Natural killer cell (primary cell): ENCODE measurements around the gene RTN4R. TPM values are rescaled to one million over a fixed set of nuclear protein-coding genes. Genes with fewer than 3 reads are reported as not detected.

Experiments used
- ATAC-seq, 3 donors: fragments of 150-1000 bp in 2 of 3; fragments of 200-7000 bp in 1 of 3; cut with Tn5 transposase; 1 replicate in 1 of 3; 2 replicates in 2 of 3; pipeline ENCODE4 v1.10.0; 2021; ENCODE audit warnings: mild to moderate bottlenecking in 2 of 3, moderate library complexity in 2 of 3
- DNase-seq, 2 donors: peaks; one replicate each; pipeline versions ENCODE4 v3.0.0 to v3.0.0-alpha.2; 2013 to 2021; ENCODE audit warnings: mixed read lengths in 1 of 2
- H3K27ac ChIP-seq: one replicate; pipeline ENCODE4 v1.5.1; 2013; ENCODE audit warnings: mild to moderate bottlenecking, low read length
- H3K27me3 ChIP-seq: one replicate; pipeline ENCODE4 v1.6.1; 2013; ENCODE audit warnings: low read length; ENCODE audit not compliant: control insufficient read depth, insufficient read depth
- H3K36me3 ChIP-seq: one replicate; pipeline ENCODE4 v1.6.1; 2013; ENCODE audit warnings: low read length; ENCODE audit not compliant: control insufficient read depth, insufficient read depth
- H3K4me1 ChIP-seq: one replicate; pipeline ENCODE4 v1.6.1; 2013; ENCODE audit warnings: low read length; ENCODE audit not compliant: control insufficient read depth, insufficient read depth
- H3K4me3 ChIP-seq: one replicate; pipeline ENCODE4 v1.5.1; 2013; ENCODE audit warnings: low read length
- H3K9me3 ChIP-seq: one replicate; pipeline ENCODE4 v1.6.1; 2013; ENCODE audit warnings: low read length; ENCODE audit not compliant: control insufficient read depth, insufficient read depth
- H3K27ac Mint-ChIP-seq, 2 donors: one replicate each; pipeline ENCODE4 v1.8.0; 2022; ENCODE audit warnings: mild to moderate bottlenecking in 2 of 2, mixed read lengths in 2 of 2, moderate library complexity in 1 of 2
- H3K27me3 Mint-ChIP-seq, 2 donors: one replicate each; pipeline ENCODE4 v1.8.0; 2022; ENCODE audit warnings: low read depth in 2 of 2, mixed read lengths in 2 of 2
- H3K36me3 Mint-ChIP-seq: one replicate; pipeline ENCODE4 v1.8.0; 2022; ENCODE audit warnings: mixed read lengths
- H3K4me1 Mint-ChIP-seq, 2 donors: one replicate each; pipeline ENCODE4 v1.8.0; 2022; ENCODE audit warnings: mixed read lengths in 2 of 2
- H3K4me3 Mint-ChIP-seq: one replicate; pipeline ENCODE4 v1.8.0; 2022; ENCODE audit warnings: mild to moderate bottlenecking, moderate library complexity, mixed read lengths
- H3K9me3 Mint-ChIP-seq, 2 donors: one replicate each; pipeline ENCODE4 v1.8.0; 2022; ENCODE audit warnings: mixed read lengths in 2 of 2
- CTCF ChIP-seq: fragments of 200-600 bp; IDR thresholded peaks from one replicate; pipeline ENCODE4 v1.8.0; 2022; ENCODE audit warnings: antibody characterized with exemption
- whole genome bisulfite sequencing: methylation state at CpG from one replicate; pipeline ENCODE4 v1.1.7; 2013; ENCODE audit warnings: missing lambda C conversion rate; ENCODE audit not compliant: insufficient coverage; 5-methylcytosine and 5-hydroxymethylcytosine counted together
- intact Hi-C: fragments of 100-400 bp; cut with micrococcal nuclease; formaldehyde crosslinking; loops from one replicate; pipeline ENCODE4 v1.14.2; 2022
- total RNA-seq, 4 donors: library from RNA; stranded (reverse); fragments of 120-200 nt in 1 of 4; gene quantifications; one replicate each; pipeline versions ENCODE4 v1.2.3 to v1.2.4, GENCODE V29; 2013 to 2022

RTN4R gene
- total RNA-seq, 3 donors from 2014 or later (not counting 1 experiment from before 2014, with no cell fraction given): 1.2 to 2.9 (median 1.6) TPM

DNA sequence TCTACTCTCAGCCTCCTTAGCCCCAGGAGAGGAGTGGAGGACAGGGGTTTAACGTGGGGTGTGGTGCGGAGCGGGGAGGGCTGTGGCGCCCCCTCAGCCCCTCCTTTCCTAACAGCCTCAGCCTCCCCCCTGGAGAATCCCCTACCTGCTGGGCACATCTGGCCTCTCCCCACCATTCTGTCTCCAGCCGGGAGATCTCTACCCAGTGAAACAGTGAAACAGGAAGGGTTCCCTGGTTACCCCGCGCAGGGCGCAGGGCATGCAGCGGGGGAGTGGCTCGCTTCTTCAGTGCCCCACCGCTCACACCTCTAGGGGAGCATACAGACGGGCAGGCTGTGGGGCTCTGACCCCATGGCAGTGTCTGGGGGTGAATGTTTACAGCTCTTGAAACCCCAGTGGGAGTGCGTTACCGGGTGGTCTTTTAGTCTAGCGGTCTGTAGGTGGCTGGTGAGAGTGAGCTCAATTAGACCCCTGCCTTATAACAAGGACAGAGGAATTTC lies 62.6 kb downstream of the RTN4R start:
- Histone ChIP-seq H3K4me1 (peaks cover 39% of the 10 kb centered on the region), H3K27ac (peak overlapping the region; percentile 73), H3K4me3 (no peak overlapping the region), H3K9me3 (no peaks in the 10 kb centered on the region), H3K36me3 (no peaks in the 10 kb centered on the region), H3K27me3 (no peaks in the 10 kb centered on the region)
- WGBS: 94% methylated on average over 12 of the region's 15 CpGs
- TF ChIP-seq CTCF: no peak
- Mint-ChIP-seq H3K4me1 (peaks cover 14 to 37% of the 10 kb centered on the region in 2 donors), H3K27ac (peak overlapping the region; percentile 83 to 93), H3K4me3 (peak overlapping the region; percentile 92), H3K27me3 (no peaks in the 10 kb centered on the region), H3K9me3 (no peaks in the 10 kb centered on the region), H3K36me3 (no peaks in the 10 kb centered on the region)
- DNase-seq: no peak
- ATAC-seq: no peak
- intact Hi-C loops: no loop called here

- H3K9me3 ChIP-seq: no peaks in the 10 kb centered on the region
- H3K36me3 ChIP-seq: no peaks in the 10 kb centered on the region
- H3K27me3 Mint-ChIP-seq: no peaks in the 10 kb centered on the region
- no peaks in the 10 kb centered on the region for H3K36me3 Mint-ChIP-seq
- 71% methylated on average over 16 of the region's 16 CpGs for WGBS
- no peaks in the 10 kb centered on the region for H3K27me3 ChIP-seq
- ATAC-seq (no peak), DNase-seq (no peak)
- H3K27ac Mint-ChIP-seq: no peak overlapping the region
- H3K9me3 Mint-ChIP-seq: no peaks in the 10 kb centered on the region
- intact Hi-C loops: no loop called here
- no peak overlapping the region for H3K27ac ChIP-seq
- peaks cover 14 to 37% of the 10 kb centered on the region in 2 donors for H3K4me1 Mint-ChIP-seq
- H3K4me1 ChIP-seq: peaks cover 39% of the 10 kb centered on the region
- peak overlapping the region; percentile 4 for H3K4me3 Mint-ChIP-seq
- no peak for TF ChIP-seq CTCF
- no peak overlapping the region for H3K4me3 ChIP-seq
Observed at GRCh38 chr22:20204806-20205205, 63.3 kb downstream of the RTN4R start.

GRCh38 chr22:20204311-20204710 lies 63.8 kb downstream of the RTN4R start:
- Mint-ChIP-seq H3K4me1 (peaks cover 14 to 37% of the 10 kb centered on the region in 2 donors), H3K27me3 (no peaks in the 10 kb centered on the region), H3K9me3 (no peaks in the 10 kb centered on the region), H3K36me3 (no peaks in the 10 kb centered on the region), H3K4me3 (no peak overlapping the region), H3K27ac (no peak overlapping the region)
- Histone ChIP-seq H3K36me3 (no peaks in the 10 kb centered on the region), H3K27ac (no peak overlapping the region), H3K27me3 (no peaks in the 10 kb centered on the region), H3K4me3 (no peak overlapping the region), H3K9me3 (no peaks in the 10 kb centered on the region), H3K4me1 (peaks cover 39% of the 10 kb centered on the region)
- DNase-seq: no peak
- intact Hi-C loops: no loop called here
- WGBS: 89% methylated on average over 8 of the region's 8 CpGs
- no peak for ATAC-seq
- no peak for TF ChIP-seq CTCF

GRCh38 chr22:20203552-20204201 lies 64.4 kb downstream of the RTN4R start:
- no peak overlapping the region for H3K4me3 Mint-ChIP-seq

More at GRCh38 chr22:20203552-20204201, 64.4 kb downstream of the RTN4R start:
- Histone ChIP-seq H3K4me1 (peaks cover 34% of the 10 kb centered on the region), H3K27ac (no peak overlapping the region), H3K4me3 (no peak overlapping the region), H3K36me3 (no peaks in the 10 kb centered on the region), H3K27me3 (no peaks in the 10 kb centered on the region), H3K9me3 (no peaks in the 10 kb centered on the region)
- Mint-ChIP-seq H3K4me1 (peaks cover 14 to 32% of the 10 kb centered on the region in 2 donors), H3K9me3 (no peaks in the 10 kb centered on the region), H3K36me3 (no peaks in the 10 kb centered on the region), H3K27me3 (no peaks in the 10 kb centered on the region), H3K27ac (no peak overlapping the region)
- ATAC-seq (no peak), DNase-seq (no peak)
- 84% methylated on average over 11 of the region's 11 CpGs for WGBS
- intact Hi-C loops: no loop called here
- no peak for TF ChIP-seq CTCF
